KG1 (cell line): ENCODE results near the gene DTX2.
"Not testable (repeated sequence)": the region's sequence is repeated elsewhere in the genome, so short reads cannot be mapped to it uniquely, and the experiment has no call there.

Experiments used
- DNase-seq: peaks from one replicate; lab custom pipeline; 2025; lab: John Stamatoyannopoulos, UW

DTX2 gene

DNA sequence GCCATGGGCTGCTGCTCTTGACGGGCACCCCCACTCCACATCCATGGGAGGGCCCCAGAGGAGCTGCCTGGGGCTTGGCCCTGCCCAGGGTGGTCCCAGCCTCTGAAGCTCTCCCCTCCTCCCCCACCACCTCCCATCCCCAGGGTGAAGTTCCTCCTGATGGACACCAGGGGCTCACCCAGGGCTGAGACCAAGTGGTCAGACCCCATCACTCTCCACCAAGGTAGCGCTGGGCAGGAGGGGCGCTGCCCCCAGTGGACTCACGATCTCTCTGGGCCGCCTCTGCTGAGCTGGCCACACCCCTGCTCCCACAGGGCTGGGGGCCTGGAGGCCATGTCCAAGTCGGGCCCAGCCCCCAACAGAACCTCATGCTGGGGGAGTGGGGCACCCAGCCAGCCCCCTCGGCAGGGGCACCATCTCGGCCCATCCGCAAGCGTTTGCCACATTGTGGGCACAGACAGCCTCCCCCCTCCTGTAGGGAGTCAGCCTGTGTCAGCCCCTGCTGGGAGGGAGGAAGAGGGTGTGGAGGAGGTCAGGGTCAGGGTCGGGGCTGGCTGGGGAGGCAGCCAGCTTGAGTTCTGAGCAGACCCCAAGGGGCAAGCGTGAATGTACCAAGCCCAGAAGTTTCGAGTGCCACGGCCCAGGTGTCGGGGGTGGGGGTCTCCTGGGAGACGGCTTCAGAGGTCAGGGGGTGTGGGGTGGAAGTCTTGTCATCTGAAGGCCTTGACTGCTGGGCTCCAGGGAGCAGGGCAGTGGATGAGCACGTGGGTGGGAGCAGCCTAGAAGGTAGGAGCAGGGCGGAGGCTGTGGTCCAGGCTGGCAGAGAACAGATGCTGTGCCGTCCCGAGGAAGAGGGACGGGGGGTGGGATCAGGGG, 51.7 kb downstream of the DTX2 start:
- no peak for DNase-seq

DNA sequence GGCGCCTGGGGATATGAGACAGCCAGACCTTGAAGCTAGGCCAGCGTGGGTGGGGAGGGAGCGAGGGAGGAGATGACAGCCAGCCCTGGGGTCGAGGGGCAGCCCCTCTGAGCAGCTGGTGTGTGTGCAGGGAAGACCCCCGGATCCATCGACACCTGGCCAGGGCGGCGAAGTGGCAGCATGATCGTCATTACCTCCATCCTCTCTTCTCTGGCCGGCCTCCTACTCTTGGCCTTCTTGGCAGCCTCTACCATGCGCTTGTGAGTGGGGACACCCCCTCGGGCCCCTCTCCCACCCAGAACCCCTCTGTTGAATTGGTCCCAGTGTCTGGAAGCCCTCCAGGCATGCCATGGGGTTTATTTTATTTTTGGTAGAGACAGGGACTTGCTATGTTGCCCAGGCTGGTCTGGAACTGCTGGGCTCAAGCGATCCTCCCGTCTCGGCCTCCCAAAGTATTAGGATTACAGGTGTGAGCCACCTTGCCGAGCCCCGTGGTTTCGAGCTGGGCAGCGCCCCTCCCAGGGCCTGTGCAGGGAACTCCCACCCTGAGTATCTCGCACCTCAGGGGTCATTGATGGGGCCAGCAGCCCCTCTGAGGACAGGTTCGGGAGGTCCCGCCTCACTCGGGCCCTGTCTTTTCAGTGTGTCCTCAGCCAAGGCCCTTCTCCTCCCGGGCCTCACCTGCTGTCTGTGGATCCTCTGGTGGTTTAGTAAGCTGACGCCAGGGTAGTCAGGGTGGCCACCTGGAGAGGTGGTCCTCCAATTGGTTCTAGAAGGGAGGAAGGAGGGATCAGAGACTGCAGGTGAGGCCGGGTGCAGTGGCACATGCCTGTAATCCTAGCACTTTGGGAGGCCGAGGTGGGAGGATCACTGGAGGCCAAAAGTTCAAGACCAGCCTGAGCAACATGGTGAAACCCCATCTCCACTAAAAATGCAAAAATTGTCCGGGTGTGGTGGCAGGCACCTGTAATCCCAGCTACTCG, 52.6 kb downstream of the DTX2 start:
- no peak for DNase-seq

DNA sequence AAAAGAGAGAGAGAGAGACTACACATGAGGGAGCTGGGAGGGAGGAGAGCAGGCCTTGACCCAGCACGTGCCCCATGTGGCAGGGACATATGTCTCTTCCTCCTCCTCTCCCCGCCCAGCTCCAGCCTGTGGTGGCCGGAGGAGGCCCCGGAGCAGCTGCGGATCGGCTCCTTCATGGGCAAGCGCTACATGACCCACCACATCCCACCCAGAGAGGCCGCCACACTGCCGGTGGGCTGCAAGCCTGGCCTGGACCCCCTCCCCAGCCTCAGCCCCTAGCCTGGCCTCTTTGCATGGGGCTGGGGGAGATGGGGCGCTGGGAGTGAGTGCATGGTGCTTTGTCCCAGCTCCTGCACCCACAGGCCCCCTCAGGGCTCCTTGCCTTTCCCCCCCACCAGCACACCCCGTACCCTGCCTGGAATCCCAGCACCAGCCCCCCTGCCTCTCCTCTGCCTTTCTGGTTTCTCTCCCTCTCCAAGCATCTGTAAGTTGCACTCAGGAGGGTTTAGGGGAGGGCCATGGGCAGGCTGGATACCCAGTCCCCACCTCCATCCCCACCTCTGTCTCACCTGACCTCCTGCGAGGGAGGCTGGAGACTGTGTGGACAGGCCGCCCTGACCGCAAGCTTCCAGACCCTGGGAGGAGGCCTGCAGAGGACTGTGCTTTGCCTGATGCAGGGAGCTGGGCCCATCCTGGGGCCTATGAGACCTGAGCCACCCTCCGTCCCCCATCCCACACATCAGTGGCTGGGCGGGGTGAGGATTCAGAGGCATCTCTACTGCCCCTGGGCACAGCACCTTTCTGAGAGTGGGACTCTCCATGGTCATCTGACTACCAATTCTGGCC, 53.6 kb downstream of the DTX2 start:
- DNase-seq = no peak

DNA sequence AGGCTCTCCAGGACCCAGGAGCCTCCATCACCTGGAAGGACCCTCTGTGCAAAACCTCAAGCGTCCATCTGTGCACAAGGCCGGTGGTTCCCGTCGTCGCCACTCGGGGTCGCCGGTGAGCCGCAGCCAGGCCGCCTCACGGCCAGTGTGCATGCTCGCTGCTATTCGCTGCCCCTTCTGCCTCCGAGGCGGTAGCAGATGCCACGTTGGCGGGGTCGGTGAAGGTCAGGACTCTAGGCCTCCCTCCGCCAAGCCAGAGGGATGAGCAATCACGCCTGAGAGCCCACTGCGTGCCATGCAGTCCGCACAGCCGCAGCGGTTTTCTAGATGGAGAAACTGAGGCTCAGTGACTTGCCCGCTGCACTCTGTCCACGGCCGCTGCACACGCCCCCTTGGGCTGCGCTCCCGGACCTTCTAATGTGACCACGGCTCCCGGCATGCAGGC, 54.5 kb downstream of the DTX2 start:
- DNase-seq = no peak

DNA sequence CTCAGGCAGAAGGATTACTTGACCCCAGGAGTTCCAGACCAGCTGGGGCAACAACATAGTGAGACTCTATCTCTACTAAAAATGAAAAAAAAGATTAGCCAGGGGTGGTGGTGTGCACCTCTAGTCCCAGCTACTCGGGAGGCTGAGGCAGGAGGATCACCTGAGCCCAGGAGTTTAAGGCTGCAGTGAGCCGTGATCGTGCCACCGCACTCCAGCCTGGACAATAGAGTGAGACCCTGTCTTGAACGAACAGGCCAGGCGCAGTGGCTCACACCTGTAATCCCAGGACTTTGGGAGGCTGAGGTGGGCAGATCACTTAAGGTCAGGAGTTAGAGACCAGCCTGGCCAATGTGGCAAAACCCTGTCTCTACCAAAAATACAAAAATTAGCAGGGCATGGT, 55.4 kb downstream of the DTX2 start:
- not testable (repeated sequence) for DNase-seq

DNA sequence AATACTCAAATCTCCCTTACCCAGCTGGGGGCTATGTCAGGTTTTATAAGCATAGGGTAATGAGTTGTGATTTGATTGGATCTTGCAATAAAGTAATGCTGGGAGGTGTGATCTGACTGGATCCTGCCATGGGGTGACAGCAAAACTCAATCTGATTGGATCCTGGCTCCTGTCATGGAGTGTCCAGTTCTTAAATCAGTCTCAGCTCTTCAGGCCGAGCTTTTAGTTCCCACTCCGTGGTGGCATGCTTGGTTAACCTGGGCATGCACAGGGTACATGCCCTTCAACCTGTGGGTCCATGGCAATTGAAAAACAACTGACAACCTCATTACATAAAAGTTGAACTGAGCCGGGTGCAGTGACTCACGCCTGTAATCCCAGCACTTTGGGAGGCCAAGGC, 64.7 kb downstream of the DTX2 start:
- not testable (repeated sequence) for DNase-seq

DNA sequence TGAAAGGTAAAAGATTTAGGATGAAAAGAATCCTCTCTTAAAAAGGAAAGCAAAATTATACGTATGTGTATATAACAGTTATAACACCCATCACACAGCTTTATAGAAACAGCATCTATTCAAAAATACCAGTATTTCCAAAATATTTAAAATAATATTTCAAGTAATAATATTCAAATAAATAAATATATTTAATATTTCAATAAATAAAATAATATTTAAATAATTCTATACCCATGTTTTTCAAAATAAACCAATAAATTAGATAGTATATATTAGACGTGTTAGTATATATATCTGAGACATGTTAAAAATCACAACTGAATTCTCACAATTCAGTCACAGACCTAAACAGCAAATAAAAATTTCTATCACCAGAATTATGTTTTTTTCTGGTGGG, 70.1 kb downstream of the DTX2 start:
- not testable (repeated sequence) for DNase-seq

DNA sequence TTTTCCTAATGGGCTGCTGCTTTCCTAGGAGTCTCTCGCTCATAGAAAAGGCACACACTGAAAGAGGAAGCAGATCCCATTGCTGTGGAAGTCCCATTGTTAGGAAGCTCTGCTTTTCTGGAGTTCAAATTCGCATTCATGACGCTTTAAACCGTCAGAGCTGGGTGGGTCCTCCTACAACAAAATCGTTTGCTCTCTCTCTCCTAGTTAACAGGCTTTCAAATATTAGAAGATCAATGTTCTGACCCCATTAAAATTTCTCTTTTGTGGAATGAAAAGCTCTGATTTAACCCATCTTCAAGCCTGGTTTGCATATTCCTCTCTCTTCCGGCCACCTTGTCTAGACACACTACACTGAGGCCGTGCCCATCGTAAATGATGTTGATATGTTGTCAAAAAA, 81.7 kb downstream of the DTX2 start, which contains the start of gene SPDYE16:
TSS of gene SPDYE16 (minus strand) at position 101 of the 400 bp plus-strand sequence. CDS start 1,838 bp downstream, outside the sequence.
- not testable (repeated sequence) for DNase-seq

DNA sequence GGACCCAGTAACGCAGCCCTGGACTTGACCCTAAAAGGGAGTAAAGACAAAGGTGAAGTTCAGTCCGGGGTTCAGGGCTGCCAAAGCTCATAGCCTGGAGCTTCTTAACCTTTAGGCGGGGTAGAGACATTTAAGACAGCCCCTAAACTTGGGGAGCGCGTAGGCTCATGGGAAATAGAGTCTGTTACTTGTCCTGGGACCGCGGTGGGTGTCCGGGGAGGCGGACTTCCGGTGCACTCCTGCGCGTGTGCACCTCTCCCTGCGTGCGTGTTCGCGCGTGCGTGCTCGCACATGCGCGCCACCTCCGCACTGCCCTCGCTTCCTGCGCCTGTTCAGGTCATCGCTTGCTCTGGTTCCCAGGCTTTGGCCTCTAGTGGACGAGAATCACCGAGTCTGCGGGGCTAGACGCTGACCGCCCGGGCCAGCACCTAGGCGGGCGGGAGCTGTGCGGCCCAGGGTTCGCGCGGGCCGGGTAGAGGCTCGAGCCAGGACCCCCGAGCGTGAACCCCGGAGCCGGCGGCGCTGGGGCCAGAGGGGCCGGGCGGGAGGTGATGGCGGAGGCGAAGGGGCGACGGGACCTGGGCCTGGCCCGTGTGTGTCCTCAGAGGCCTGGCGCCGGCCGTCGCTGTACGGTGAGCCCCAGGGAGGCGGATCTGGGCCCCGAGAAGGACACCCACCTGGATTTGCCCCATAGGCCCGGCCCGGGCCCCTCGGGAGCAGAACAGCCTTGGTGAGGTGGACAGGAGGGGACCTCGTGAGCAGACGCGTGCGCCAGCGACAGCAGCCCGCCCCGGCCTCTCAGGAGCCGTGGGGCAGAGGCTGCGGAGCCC, 87.7 kb downstream of the DTX2 start:
- peak; percentile 67 for DNase-seq

DNA sequence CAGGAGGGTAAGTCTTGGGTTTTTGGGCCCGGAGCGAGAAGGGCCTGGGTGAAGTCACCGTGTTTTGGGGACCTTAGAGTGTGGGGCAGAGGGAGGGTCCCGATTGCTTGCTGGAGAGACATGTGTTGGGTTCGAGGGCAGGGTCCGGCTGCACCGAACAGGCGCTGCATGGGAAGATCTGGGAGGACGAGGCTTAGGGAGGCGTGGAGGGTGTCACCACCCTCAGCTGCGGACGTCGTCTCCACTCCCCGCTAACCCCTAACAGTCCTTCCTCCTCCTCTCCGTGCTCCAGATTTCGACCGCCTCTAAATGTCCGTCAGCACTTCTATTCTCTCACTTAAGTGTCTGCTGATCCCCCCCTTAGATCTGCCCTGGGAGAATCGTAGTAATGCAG, 88.3 kb downstream of the DTX2 start:
- DNase-seq = not testable (repeated sequence)

DNA sequence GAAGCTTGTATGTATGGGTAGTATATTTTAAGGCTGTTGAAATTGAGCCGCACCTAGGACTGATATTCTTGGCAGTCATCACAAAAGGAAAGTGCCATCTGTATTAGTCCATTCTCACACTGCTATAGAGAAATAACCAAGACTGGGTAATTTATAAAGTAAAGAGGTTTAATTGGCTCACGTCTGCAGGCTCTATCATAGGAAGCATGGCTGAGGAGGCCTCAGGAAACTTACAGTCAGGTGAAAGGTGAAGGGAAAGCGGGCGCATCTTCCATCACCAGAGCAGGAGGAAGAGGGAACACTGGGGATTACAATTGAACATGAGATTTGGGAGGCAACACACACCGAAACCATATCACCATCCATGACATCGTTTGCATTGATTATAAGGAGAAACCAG, 90.5 kb downstream of the DTX2 start:
- not testable (repeated sequence) for DNase-seq
